HG02642 (cell line): ENCODE data around the gene DDC.
"Not testable (repeated sequence)": the region's sequence is repeated elsewhere in the genome, so short reads cannot be mapped to it uniquely, and the experiment has no call there.

Experiments
- ATAC-seq: cut with Tn5 transposase; IDR thresholded peaks from one replicate; pipeline ENCODE4 v1.9.1; 2021; ENCODE audit warnings: mild to moderate bottlenecking; ENCODE audit not compliant: unreplicated experiment, poor library complexity

The DDC gene

GRCh38 chr7:50531401-50531911 lies 33.7 kb downstream of the DDC start:
- no peak for ATAC-seq

GRCh38 chr7:50530766-50531165 lies 34.4 kb downstream of the DDC start:
- ATAC-seq = no peak

- no peak for ATAC-seq
Measured at GRCh38 chr7:50529093-50529862, 35.9 kb downstream of the DDC start.

- ATAC-seq = no peak
Measured at GRCh38 chr7:50528266-50529092, 36.7 kb downstream of the DDC start.

GRCh38 chr7:50519350-50519749 lies 45.9 kb downstream of the DDC start:
- not testable (repeated sequence) for ATAC-seq

- no peak for ATAC-seq
Measured at GRCh38 chr7:50513166-50513871, 51.9 kb downstream of the DDC start.

- ATAC-seq = no peak
Measured at GRCh38 chr7:50512384-50512783, 52.8 kb downstream of the DDC start.

- ATAC-seq = no peak
Measured at GRCh38 chr7:50509459-50509858, 55.7 kb downstream of the DDC start.

- ATAC-seq = no peak
Measured at GRCh38 chr7:50508471-50508943, 56.7 kb downstream of the DDC start.

GRCh38 chr7:50507898-50508470 lies 57.2 kb downstream of the DDC start:
- ATAC-seq = no peak

- no peak for ATAC-seq
Measured at GRCh38 chr7:50505553-50506210, 59.5 kb downstream of the DDC start.

GRCh38 chr7:50504646-50505546 lies 60.3 kb downstream of the DDC start:
- ATAC-seq = no peak

- no peak for ATAC-seq
Measured at GRCh38 chr7:50502947-50503346, 62.3 kb downstream of the DDC start.

- ATAC-seq = no peak
Measured at GRCh38 chr7:50502001-50502684, 63.1 kb downstream of the DDC start.

- no peak for ATAC-seq
Measured at GRCh38 chr7:50499092-50499491, 66.1 kb downstream of the DDC start.

GRCh38 chr7:50497968-50498367 lies 67.2 kb downstream of the DDC start:
- ATAC-seq = no peak

- no peak for ATAC-seq
Measured at GRCh38 chr7:50497068-50497642, 68.0 kb downstream of the DDC start.

GRCh38 chr7:50496569-50496968 lies 68.6 kb downstream of the DDC start:
- no peak for ATAC-seq
